SU-DHL-6 (cell line): ENCODE measurements around the gene MARK2.

Source experiments
- H2AFZ ChIP-seq: fragments of 200-600 bp; sonication (generic); 2 replicates; pipeline ENCODE4 v1.6.1; 2014; ENCODE audit warnings: low read depth, mild to moderate bottlenecking, moderate library complexity, mixed read lengths, antibody characterized with exemption, low read length; ENCODE audit not compliant: severe bottlenecking
- H3F3A ChIP-seq: fragments of 200-600 bp; shearing (Covaris generic); 2 replicates; pipeline ENCODE4 v1.6.0; 2016; ENCODE audit warnings: antibody characterized with exemption, mild to moderate bottlenecking; ENCODE audit not compliant: insufficient read depth
- H3K27ac ChIP-seq: fragments of 200-600 bp; sonication (generic); 2 replicates; pipeline ENCODE4 v1.5.1; 2016; ENCODE audit warnings: low read depth, mild to moderate bottlenecking, low read length, moderate library complexity, mixed read lengths
- H3K27me3 ChIP-seq: fragments of 200-600 bp; sonication (generic), shearing (Covaris generic); 2 replicates; pipeline ENCODE4 v1.6.0; 2014; ENCODE audit warnings: mild to moderate bottlenecking, low read length
- H3K36me3 ChIP-seq: fragments of 200-600 bp; sonication (generic); 2 replicates; pipeline ENCODE4 v1.6.1; 2014; ENCODE audit warnings: mild to moderate bottlenecking, low read length, mixed read lengths
- H3K4me2 ChIP-seq: fragments of 300-600, 200-600 bp; shearing (Covaris generic), sonication (generic); 2 replicates; pipeline ENCODE4 v1.6.0; 2014; ENCODE audit warnings: low read length, low read depth, mild to moderate bottlenecking; ENCODE audit not compliant: poor library complexity, severe bottlenecking
- H3K4me3 ChIP-seq: fragments of 200-600 bp; sonication (generic); 2 replicates; pipeline ENCODE4 v1.5.1; 2014; ENCODE audit warnings: antibody characterized with exemption, low read length, mild to moderate bottlenecking, mixed read lengths; ENCODE audit not compliant: insufficient read depth, poor library complexity, severe bottlenecking
- H3K79me2 ChIP-seq: fragments of 200-600 bp; sonication (generic); 2 replicates; pipeline ENCODE4 v1.6.1; 2014; ENCODE audit warnings: mild to moderate bottlenecking, low read length, moderate library complexity; ENCODE audit not compliant: insufficient read depth
- H3K9ac ChIP-seq: fragments of 200-600 bp; sonication (generic); 2 replicates; pipeline ENCODE4 v1.7.0; 2014; ENCODE audit warnings: mild to moderate bottlenecking, low read length
- H3K9me2 ChIP-seq: fragments of 200-600 bp; sonication (generic); replicated peaks from 2 replicates; pipeline ENCODE4 v1.6.1; 2014; ENCODE audit warnings: low read length; ENCODE audit not compliant: insufficient read depth
- H3K9me3 ChIP-seq: fragments of 200-600 bp; sonication (generic); 2 replicates; pipeline ENCODE4 v1.6.1; 2014; ENCODE audit warnings: low read length, mixed read lengths; ENCODE audit not compliant: insufficient read depth
- H4K20me1 ChIP-seq: fragments of 200-600 bp; sonication (generic); 2 replicates; pipeline ENCODE4 v1.6.1; 2014; ENCODE audit warnings: low read depth, mild to moderate bottlenecking, antibody characterized with exemption, low read length, moderate library complexity, mixed read lengths
- CTCF ChIP-seq: fragments of 200-600 bp; sonication (generic); IDR thresholded peaks from one replicate; pipeline ENCODE4 v1.5.1; 2017; ENCODE audit warnings: antibody characterized with exemption, mild to moderate bottlenecking, low read length, moderate library complexity; ENCODE audit not compliant: insufficient read depth, poor library complexity, severe bottlenecking
- EZH2phosphoT487 ChIP-seq: fragments of 200-600 bp; sonication (generic), shearing (Covaris generic); conservative IDR thresholded peaks from 2 replicates; pipeline ENCODE4 v1.6.1; 2018; ENCODE audit warnings: mild to moderate bottlenecking, antibody characterized with exemption, low read length, moderate library complexity, mixed read lengths

The MARK2 gene

GRCh38 chr11:63890368-63890767 is 51.5 kb downstream of the MARK2 start:
- H3K9me3 ChIP-seq, result no peaks in the 10 kb centered on the region
- H3K27ac ChIP-seq, result no peak overlapping the region
- no peak overlapping the region for H3K4me3 ChIP-seq
- no peak overlapping the region for H2AFZ ChIP-seq
- TF ChIP-seq CTCF (no peak), EZH2phosphoT487 (no peak)
- no peaks in the 10 kb centered on the region for H3K9me2 ChIP-seq
- H4K20me1 ChIP-seq, result peaks cover 7% of the 10 kb centered on the region
- H3K79me2 ChIP-seq, result peaks cover 69% of the 10 kb centered on the region
- H3K4me2 ChIP-seq, result no peak overlapping the region
- H3K9ac ChIP-seq, result no peak overlapping the region
- no peaks in the 10 kb centered on the region for H3F3A ChIP-seq
- no peaks in the 10 kb centered on the region; the same call in 1 of the 2 replicates for H3K36me3 ChIP-seq
- no peaks in the 10 kb centered on the region for H3K27me3 ChIP-seq

DNA sequence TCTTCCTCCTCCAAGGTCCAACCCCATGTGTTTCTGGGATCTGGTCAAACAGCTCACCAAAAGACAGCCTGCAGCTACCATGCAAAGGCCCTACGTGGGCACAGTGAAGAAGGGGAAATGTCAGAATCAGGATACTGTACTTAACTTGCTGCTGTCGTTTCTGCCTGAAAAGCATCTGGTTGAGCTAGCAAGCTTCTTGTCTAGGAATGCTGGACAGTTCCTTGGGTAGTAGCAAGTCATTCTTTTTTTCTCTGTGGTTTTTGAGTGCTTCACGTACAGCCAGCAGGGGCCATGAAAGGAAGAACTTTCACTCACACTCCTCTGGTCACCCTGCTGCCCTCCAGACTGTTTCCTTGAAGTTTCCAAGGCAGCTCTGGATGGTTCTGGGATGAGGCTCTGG is 53.3 kb downstream of the MARK2 start:
- no peaks in the 10 kb centered on the region; the same call in 1 of the 2 replicates for H3K36me3 ChIP-seq
- no peaks in the 10 kb centered on the region for H3K27me3 ChIP-seq
- peaks cover 59% of the 10 kb centered on the region for H3K79me2 ChIP-seq
- peaks cover 7% of the 10 kb centered on the region for H4K20me1 ChIP-seq
- H2AFZ ChIP-seq, result no peak overlapping the region
- no peak overlapping the region for H3K9ac ChIP-seq
- no peak overlapping the region for H3K4me2 ChIP-seq
- no peaks in the 10 kb centered on the region for H3K9me2 ChIP-seq
- TF ChIP-seq CTCF (no peak), EZH2phosphoT487 (no peak)
- H3K27ac ChIP-seq, result no peak overlapping the region
- no peak overlapping the region for H3K4me3 ChIP-seq
- H3F3A ChIP-seq, result no peaks in the 10 kb centered on the region
- no peaks in the 10 kb centered on the region for H3K9me3 ChIP-seq

- Histone ChIP-seq H3K36me3 (no peaks in the 10 kb centered on the region; the same call in 1 of the 2 replicates), H3K79me2 (peaks cover 50% of the 10 kb centered on the region)
Observed at GRCh38 chr11:63893355-63893754, 54.4 kb downstream of the MARK2 start.

More at GRCh38 chr11:63893355-63893754, 54.4 kb downstream of the MARK2 start:
- Histone ChIP-seq H4K20me1 (peaks cover 7% of the 10 kb centered on the region), H3K27ac (no peak overlapping the region), H3K4me2 (no peak overlapping the region), H3K9me3 (no peaks in the 10 kb centered on the region), H3K9me2 (no peaks in the 10 kb centered on the region), H3K9ac (no peak overlapping the region), H3K27me3 (no peaks in the 10 kb centered on the region), H2AFZ (no peak overlapping the region), H3F3A (no peaks in the 10 kb centered on the region), H3K4me3 (no peak overlapping the region)
- TF ChIP-seq CTCF, result no peak
- no peak for TF ChIP-seq EZH2phosphoT487
